ENCODE results near the gene GRIA1. TPM values are rescaled to one million over a fixed set of nuclear protein-coding genes. Genes with fewer than 3 reads are reported as not detected.

The GRIA1 gene
- total RNA-seq, 1 donor from 2014 or later, result not detected

DNA sequence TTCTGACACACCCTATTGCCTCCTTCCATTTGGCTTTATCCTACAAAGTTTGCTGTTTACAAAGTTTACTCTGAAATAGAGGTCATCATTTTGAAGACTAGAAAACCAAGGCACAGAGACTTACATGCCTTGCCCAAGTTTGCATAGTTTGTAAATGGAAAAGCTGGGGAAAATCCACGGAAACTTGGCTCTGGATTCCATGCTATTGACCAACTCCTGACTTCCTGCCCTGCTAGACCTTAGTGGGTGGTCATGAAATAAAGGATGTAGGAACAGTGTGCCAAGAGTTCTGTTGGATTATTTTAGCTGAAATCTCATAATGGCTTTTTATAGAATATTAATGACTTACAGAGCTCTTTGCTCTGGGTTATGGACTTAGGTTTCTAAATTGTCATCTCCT lies 69.5 kb downstream of the GRIA1 start:
- H3K9me3 Mint-ChIP-seq (ENCODE audit: low read depth), result peaks cover 3% of the 10 kb centered on the region
- H3K27ac Mint-ChIP-seq, result no peak overlapping the region
- DNase-seq (ENCODE audit: low spot score, unreplicated experiment), result no peak
- H3K27me3 Mint-ChIP-seq, result no peaks in the 10 kb centered on the region
- TF ChIP-seq, protein P1, sequence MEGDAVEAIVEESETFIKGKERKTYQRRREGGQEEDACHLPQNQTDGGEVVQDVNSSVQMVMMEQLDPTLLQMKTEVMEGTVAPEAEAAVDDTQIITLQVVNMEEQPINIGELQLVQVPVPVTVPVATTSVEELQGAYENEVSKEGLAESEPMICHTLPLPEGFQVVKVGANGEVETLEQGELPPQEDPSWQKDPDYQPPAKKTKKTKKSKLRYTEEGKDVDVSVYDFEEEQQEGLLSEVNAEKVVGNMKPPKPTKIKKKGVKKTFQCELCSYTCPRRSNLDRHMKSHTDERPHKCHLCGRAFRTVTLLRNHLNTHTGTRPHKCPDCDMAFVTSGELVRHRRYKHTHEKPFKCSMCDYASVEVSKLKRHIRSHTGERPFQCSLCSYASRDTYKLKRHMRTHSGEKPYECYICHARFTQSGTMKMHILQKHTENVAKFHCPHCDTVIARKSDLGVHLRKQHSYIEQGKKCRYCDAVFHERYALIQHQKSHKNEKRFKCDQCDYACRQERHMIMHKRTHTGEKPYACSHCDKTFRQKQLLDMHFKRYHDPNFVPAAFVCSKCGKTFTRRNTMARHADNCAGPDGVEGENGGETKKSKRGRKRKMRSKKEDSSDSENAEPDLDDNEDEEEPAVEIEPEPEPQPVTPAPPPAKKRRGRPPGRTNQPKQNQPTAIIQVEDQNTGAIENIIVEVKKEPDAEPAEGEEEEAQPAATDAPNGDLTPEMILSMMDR (IDR thresholded peaks at IDR 0.05; ENCODE audit: unreplicated experiment), result no peak
- no peaks in the 10 kb centered on the region for H3K4me1 Mint-ChIP-seq (ENCODE audit: low read depth)
- H3K4me3 Mint-ChIP-seq (ENCODE audit: low read depth), result no peak overlapping the region
- H3K36me3 Mint-ChIP-seq (ENCODE audit: insufficient read depth), result no peaks in the 10 kb centered on the region

DNA sequence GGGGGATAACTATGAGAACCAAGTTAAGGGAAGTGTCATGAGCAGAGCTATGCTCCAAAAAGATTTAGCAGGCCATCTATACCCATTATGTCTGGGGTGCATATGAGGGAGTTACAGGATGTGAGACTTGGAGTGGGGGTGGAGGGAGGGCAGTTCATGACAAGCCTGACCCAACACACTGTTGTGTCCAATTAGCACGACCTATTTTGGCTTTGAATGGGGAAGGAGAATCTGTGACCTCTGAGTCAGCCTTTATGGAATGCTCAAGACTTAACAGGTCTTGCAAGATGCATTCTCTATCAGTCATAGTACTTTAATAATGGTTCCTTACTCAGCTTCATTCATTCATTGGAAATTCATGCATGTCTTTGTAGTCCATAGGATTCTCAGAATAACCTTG lies 71.7 kb downstream of the GRIA1 start:
- Mint-ChIP-seq H3K4me1 (ENCODE audit: low read depth) (no peaks in the 10 kb centered on the region), H3K36me3 (ENCODE audit: insufficient read depth) (no peaks in the 10 kb centered on the region), H3K27me3 (no peaks in the 10 kb centered on the region), H3K9me3 (ENCODE audit: low read depth) (peaks cover 3% of the 10 kb centered on the region), H3K4me3 (ENCODE audit: low read depth) (no peak overlapping the region), H3K27ac (no peak overlapping the region)
- DNase-seq (ENCODE audit: low spot score, unreplicated experiment), result no peak
- TF ChIP-seq, protein P1 (IDR thresholded peaks at IDR 0.05; ENCODE audit: unreplicated experiment), result no peak

DNA sequence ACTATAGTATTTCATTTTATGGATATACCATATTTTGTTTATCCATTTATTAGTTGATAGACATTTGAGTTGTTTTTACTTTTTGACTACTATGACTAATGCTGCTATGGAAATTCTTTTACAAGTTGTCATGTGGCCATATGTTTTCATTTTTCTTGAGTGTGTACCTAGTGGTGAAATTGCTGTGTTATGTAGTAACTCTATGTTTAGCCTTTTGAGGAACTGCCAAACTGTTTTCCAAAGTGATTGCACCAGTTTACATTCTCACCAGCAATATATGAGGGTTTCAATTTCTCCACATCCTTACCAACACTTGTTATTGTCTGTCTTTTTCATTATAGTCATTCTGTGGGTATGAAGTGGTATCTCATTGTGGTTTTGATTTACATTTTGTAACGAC lies 75.4 kb downstream of the GRIA1 start:
- no peak for DNase-seq (ENCODE audit: low spot score, unreplicated experiment)
- no peaks in the 10 kb centered on the region for H3K36me3 Mint-ChIP-seq (ENCODE audit: insufficient read depth)
- TF ChIP-seq, protein P1 (IDR thresholded peaks at IDR 0.05; ENCODE audit: unreplicated experiment), result no peak
- H3K27me3 Mint-ChIP-seq, result no peaks in the 10 kb centered on the region
- H3K27ac Mint-ChIP-seq, result no peak overlapping the region
- no peaks in the 10 kb centered on the region for H3K4me1 Mint-ChIP-seq (ENCODE audit: low read depth)
- no peaks in the 10 kb centered on the region for H3K9me3 Mint-ChIP-seq (ENCODE audit: low read depth)
- H3K4me3 Mint-ChIP-seq (ENCODE audit: low read depth), result no peak overlapping the region

DNA sequence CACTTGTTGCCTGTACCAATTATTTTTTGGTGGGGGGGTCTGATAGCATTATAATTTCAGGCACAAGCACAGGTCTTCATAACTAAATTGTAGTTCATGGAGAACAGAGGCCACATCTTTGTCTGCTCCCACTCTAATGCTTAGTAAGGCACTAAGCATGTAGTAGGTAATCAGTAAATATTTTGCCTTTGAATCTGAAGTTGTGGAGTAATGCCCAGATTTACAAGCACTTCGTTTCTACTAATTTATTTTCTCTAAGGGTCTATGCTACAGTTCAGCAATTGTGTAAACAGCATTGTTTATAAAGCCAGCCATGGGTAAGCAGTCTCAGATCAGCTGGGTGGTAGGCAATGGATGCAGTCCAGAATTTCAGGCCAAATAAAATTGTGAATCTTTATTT lies 78.6 kb downstream of the GRIA1 start:
- Mint-ChIP-seq H3K27me3 (no peaks in the 10 kb centered on the region), H3K9me3 (ENCODE audit: low read depth) (no peaks in the 10 kb centered on the region), H3K36me3 (ENCODE audit: insufficient read depth) (no peaks in the 10 kb centered on the region), H3K4me3 (ENCODE audit: low read depth) (no peak overlapping the region), H3K27ac (no peak overlapping the region), H3K4me1 (ENCODE audit: low read depth) (no peaks in the 10 kb centered on the region)
- TF ChIP-seq, protein P1 (IDR thresholded peaks at IDR 0.05; ENCODE audit: unreplicated experiment), result no peak
- no peak for DNase-seq (ENCODE audit: low spot score, unreplicated experiment)

DNA sequence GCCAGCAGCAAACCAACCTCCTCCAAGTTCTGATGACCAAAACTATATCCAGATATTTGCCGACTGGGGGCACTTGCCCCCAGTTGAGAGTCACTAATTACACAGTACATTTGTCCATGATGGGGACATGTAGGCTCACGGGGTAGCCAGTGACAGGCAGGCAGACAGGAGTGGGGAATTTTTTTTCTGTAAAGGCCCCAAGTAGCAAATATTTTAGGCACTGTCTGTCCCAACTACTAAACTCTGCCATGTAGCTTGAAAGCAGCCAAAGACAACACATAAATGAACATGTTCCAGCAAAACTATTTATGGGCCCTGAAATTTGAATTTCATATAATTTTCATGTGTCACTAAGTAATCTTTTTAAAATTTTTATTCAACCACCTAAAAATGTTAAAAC lies 80.7 kb downstream of the GRIA1 start:
- H3K9me3 Mint-ChIP-seq (ENCODE audit: low read depth), result no peaks in the 10 kb centered on the region
- no peak overlapping the region for H3K27ac Mint-ChIP-seq
- no peak overlapping the region for H3K4me3 Mint-ChIP-seq (ENCODE audit: low read depth)
- TF ChIP-seq, protein P1 (IDR thresholded peaks at IDR 0.05; ENCODE audit: unreplicated experiment), result no peak
- H3K36me3 Mint-ChIP-seq (ENCODE audit: insufficient read depth), result no peaks in the 10 kb centered on the region
- DNase-seq (ENCODE audit: low spot score, unreplicated experiment), result no peak
- H3K27me3 Mint-ChIP-seq, result no peaks in the 10 kb centered on the region
- no peaks in the 10 kb centered on the region for H3K4me1 Mint-ChIP-seq (ENCODE audit: low read depth)
